Thoracic aorta (tissue), 2 donors: ENCODE measurements around the gene ELMO3. TPM values are rescaled to one million over a fixed set of nuclear protein-coding genes. Genes with fewer than 3 reads are reported as not detected.

ENCODE experiments used
- ATAC-seq: fragments of 150-250 bp; one replicate; pipeline ENCODE4 v1.8.0; 2017; ENCODE audit warnings: low read depth; ENCODE audit not compliant: insufficient number of reproducible peaks, low FRiP score
- DNase-seq: peaks from one replicate; pipeline ENCODE4 v3.0.0-alpha.2; 2020; ENCODE audit warnings: low spot score
- H3K27ac ChIP-seq, 2 donors: fragments of 200-600 bp; sonication (generic); 1 replicate in 1 of 2; 2 replicates in 1 of 2; pipeline ENCODE4 v1.5.1; 2016; ENCODE audit warnings: mild to moderate bottlenecking in 2 of 2, moderate library complexity in 2 of 2
- H3K27me3 ChIP-seq: fragments of 200-600 bp; sonication (generic); replicated peaks from 2 replicates; pipeline ENCODE4 v1.6.0; 2016; ENCODE audit warnings: mild to moderate bottlenecking; ENCODE audit not compliant: insufficient read depth
- H3K36me3 ChIP-seq: fragments of 200-600 bp; sonication (generic); one replicate; pipeline ENCODE4 v1.5.1; 2016
- H3K4me1 ChIP-seq, 2 donors: fragments of 200-600 bp; sonication (generic); 1 replicate in 1 of 2; 2 replicates in 1 of 2; pipeline versions ENCODE4 v1.5.1 to v1.6.0; 2016; ENCODE audit warnings: low read depth in 2 of 2, mild to moderate bottlenecking in 1 of 2; ENCODE audit not compliant: control insufficient read depth in 1 of 2
- H3K4me3 ChIP-seq: fragments of 200-600 bp; sonication (generic); 2 replicates; pipeline ENCODE4 v1.5.1; 2016; ENCODE audit warnings: mild to moderate bottlenecking
- H3K9me3 ChIP-seq: fragments of 200-600 bp; sonication (generic); 2 replicates; pipeline ENCODE4 v1.5.1; 2016
- total RNA-seq, 2 donors: library from RNA; depleted of rRNA; stranded (reverse); fragments of >200 nt; gene quantifications; one replicate each; pipeline versions ENCODE4 v1.1.0 to v1.2.3, GENCODE V29; 2016
- TF ChIP-seq, protein P1 (sequence below): fragments of 200-600 bp; sonication (generic); IDR thresholded peaks from one replicate; pipeline ENCODE4 v1.5.1; 2019; ENCODE audit warnings: antibody characterized with exemption

ELMO3 gene
- total RNA-seq, 2 donors from 2014 or later: 1.4 TPM

DNA sequence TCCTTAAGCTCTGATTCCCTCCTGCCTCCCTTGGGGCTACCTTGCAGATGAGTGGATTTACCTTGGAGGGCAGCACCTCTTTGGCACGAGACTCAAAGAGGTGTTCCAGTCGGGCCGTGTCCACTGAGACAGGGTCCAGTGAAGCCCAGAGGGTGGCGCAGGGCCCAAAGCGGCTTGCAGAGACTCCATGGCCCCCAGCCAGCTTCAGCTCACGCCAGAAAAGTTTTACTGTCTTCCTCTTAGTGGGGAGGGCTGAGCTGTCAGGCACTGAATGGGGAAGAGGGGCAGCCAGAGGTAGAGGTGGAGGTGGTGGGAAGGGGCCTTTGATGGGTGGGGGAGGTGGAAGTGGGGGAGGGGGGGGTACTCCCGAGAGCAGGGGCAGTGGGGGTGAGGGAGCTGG, 34.7 kb downstream of the ELMO3 start:
- no peaks in the 10 kb centered on the region for H3K9me3 ChIP-seq
- no peak overlapping the region for H3K27ac ChIP-seq
- peaks cover 66% of the 10 kb centered on the region for H3K36me3 ChIP-seq
- TF ChIP-seq, protein P1, sequence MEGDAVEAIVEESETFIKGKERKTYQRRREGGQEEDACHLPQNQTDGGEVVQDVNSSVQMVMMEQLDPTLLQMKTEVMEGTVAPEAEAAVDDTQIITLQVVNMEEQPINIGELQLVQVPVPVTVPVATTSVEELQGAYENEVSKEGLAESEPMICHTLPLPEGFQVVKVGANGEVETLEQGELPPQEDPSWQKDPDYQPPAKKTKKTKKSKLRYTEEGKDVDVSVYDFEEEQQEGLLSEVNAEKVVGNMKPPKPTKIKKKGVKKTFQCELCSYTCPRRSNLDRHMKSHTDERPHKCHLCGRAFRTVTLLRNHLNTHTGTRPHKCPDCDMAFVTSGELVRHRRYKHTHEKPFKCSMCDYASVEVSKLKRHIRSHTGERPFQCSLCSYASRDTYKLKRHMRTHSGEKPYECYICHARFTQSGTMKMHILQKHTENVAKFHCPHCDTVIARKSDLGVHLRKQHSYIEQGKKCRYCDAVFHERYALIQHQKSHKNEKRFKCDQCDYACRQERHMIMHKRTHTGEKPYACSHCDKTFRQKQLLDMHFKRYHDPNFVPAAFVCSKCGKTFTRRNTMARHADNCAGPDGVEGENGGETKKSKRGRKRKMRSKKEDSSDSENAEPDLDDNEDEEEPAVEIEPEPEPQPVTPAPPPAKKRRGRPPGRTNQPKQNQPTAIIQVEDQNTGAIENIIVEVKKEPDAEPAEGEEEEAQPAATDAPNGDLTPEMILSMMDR: no peak
- DNase-seq (no peak), ATAC-seq (no peak)
- no peaks in the 10 kb centered on the region for H3K4me1 ChIP-seq
- no peak overlapping the region for H3K4me3 ChIP-seq
- no peaks in the 10 kb centered on the region for H3K27me3 ChIP-seq

DNA sequence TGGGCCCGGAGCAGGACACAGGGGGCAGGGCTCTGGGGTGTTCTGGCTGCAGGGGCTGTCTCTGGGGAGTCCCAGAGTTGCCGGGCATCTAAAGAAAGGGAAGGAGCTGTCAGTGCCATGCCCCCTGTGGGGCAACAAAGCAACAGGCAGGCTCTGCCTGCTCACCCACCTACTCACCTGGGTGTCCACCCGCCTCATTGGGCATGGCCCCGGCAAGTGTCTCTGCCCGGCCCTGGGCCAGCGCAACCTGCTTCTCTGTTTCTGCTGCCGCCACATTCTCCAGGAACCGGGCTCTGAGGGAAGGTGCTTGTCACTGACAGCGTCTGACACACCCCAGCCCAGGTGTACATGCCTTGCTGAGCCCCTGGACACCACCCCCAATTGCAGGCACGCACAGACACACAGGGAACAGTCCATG, 35.3 kb downstream of the ELMO3 start:
- Histone ChIP-seq H3K4me1 (no peaks in the 10 kb centered on the region), H3K36me3 (peaks cover 66% of the 10 kb centered on the region), H3K27me3 (no peaks in the 10 kb centered on the region), H3K9me3 (no peaks in the 10 kb centered on the region), H3K27ac (no peak overlapping the region), H3K4me3 (no peak overlapping the region)
- DNase-seq (no peak), ATAC-seq (no peak)
- TF ChIP-seq, protein P1: no peak

DNA sequence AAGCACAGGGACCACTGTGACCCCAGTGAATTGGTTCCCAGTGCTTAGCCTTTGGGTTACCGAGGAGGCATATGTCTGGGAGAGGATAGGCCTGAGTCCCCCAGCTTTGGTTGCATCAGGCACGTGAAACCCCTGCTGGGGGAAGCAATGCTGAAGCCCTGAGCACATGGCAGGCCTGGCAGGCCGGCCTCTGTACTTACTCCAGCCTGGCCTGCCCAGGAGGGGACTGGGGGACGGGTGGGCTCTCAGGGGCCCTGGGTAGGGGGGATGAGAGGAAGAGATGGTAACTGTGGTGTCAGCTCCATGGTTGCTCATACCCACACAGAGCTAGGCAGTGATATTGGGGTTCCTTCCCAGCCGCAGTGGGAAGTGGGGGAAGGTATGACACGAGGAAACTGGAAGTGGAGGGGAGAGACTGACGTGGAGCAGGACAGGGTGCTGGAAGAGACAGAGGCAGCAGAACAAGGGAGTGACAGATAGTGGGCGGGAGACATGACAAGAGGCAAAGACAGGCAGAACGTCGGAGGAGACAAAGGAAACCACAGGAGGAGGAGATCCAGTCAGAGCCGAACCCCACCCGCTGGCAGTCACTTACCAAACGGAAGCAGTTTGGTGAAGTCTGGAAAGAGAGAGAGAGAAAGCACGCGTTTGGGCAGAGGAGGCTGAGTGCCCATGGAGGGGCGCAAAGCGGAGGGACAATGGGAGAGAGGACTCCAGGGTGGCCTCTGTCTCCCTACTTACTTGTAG, 37.1 kb downstream of the ELMO3 start:
- Histone ChIP-seq H3K27ac (no peak overlapping the region), H3K9me3 (no peaks in the 10 kb centered on the region), H3K36me3 (peaks cover 48% of the 10 kb centered on the region), H3K4me3 (no peak overlapping the region), H3K27me3 (no peaks in the 10 kb centered on the region), H3K4me1 (peaks cover 4 to 11% of the 10 kb centered on the region in 2 donors)
- TF ChIP-seq, protein P1: no peak
- ATAC-seq (no peak), DNase-seq (no peak)

DNA sequence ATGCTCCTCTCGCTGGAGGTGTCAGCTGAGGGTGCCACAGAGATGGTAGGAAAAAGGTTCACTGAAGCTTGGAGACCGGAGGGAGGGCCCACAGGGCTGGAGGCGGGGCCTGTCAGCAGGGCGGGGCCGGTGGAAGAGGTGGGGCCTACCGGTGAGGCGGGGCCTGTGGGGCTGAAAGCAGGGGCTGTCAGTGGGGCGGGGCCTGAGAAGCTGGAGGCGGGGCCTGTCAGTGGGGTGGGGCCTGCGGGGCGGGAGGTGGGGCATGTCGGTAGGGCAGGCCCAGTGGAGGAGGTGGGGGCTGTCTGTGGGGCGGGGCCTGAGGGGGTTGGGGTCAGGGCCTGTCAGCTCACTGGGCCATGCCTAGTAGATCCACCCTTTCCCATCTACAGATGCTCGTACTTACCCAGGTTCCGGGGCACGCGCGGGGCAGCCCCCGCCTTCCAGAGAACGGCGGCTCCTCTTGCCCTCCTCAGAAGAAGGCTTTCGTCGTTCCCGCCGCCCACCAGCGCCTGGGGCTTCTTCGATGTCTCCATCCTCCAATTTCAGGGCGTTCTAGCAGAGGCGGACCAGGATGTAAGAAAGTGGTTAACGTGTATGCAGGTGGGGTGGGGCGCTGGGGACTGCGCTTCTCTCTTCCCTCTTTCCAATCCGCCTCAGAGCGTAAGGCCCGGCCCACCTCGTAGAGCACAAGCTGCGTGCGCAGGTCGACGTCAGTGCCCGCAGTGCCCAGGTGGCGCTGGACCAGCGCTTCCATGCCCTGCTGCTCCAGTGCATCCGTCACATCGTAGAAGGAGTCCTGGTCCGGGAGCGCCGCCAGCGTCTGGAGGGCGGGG, 37.8 kb downstream of the ELMO3 start:
- no peaks in the 10 kb centered on the region for H3K27me3 ChIP-seq
- H3K27ac ChIP-seq: no peak overlapping the region
- H3K36me3 ChIP-seq: peaks cover 41% of the 10 kb centered on the region
- DNase-seq: no peak
- H3K4me3 ChIP-seq: no peak overlapping the region
- no peaks in the 10 kb centered on the region for H3K9me3 ChIP-seq
- ATAC-seq: no peak
- peaks cover 11 to 19% of the 10 kb centered on the region in 2 donors for H3K4me1 ChIP-seq
- TF ChIP-seq, protein P1: no peak
